Parathyroid adenoma (tissue), 2 donors: ENCODE results near the gene GRM4.

Experiments
- H2AFZ ChIP-seq: fragments of 300-600 bp; sonication (generic); one replicate; pipeline ENCODE4 v1.7.0; 2017; ENCODE audit warnings: antibody characterized with exemption, mild to moderate bottlenecking
- H3K27ac ChIP-seq: fragments of 300-600 bp; sonication (generic); one replicate; pipeline ENCODE4 v1.7.0; 2017
- H3K27me3 ChIP-seq: fragments of 300-600 bp; sonication (generic); one replicate; pipeline ENCODE4 v1.7.0; 2017; ENCODE audit warnings: low read length; ENCODE audit not compliant: control insufficient read depth, insufficient read depth
- H3K36me3 ChIP-seq: fragments of 300-600 bp; sonication (generic); one replicate; pipeline ENCODE4 v1.7.0; 2017; ENCODE audit warnings: low read length; ENCODE audit not compliant: control insufficient read depth, insufficient read depth
- H3K4me1 ChIP-seq: fragments of 300-600 bp; sonication (generic); one replicate; pipeline ENCODE4 v1.7.0; 2017; ENCODE audit warnings: control low read depth
- H3K4me2 ChIP-seq: fragments of 300-600 bp; sonication (generic); one replicate; pipeline ENCODE4 v1.7.0; 2017; ENCODE audit warnings: low read length
- H3K4me3 ChIP-seq: fragments of 300-600 bp; sonication (generic); one replicate; pipeline ENCODE4 v1.7.0; 2017; ENCODE audit warnings: low read depth, low read length
- H3K79me2 ChIP-seq: fragments of 300-600 bp; sonication (generic); one replicate; pipeline ENCODE4 v1.7.0; 2017; ENCODE audit warnings: control low read depth
- H3K9ac ChIP-seq: fragments of 300-600 bp; sonication (generic); one replicate; pipeline ENCODE4 v1.7.0; 2017; ENCODE audit warnings: mild to moderate bottlenecking
- H3K9me3 ChIP-seq: fragments of 300-600 bp; sonication (generic); one replicate; pipeline ENCODE4 v1.7.0; 2017; ENCODE audit warnings: low read length; ENCODE audit not compliant: control insufficient read depth
- TF ChIP-seq, protein P1 (sequence below): fragments of 300-600 bp; sonication (generic); IDR thresholded peaks from one replicate; pipeline ENCODE4 v1.7.0; 2017; ENCODE audit warnings: antibody characterized with exemption, mild to moderate bottlenecking
- donor health status: primary hyperparathyroidism.

The GRM4 gene

GRCh38 chr6:34102099-34102656 is 43.7 kb downstream of the GRM4 start:
- Histone ChIP-seq H3K4me1 (no peaks in the 10 kb centered on the region), H3K36me3 (no peaks in the 10 kb centered on the region), H3K27me3 (no peaks in the 10 kb centered on the region), H3K4me2 (no peak overlapping the region), H3K4me3 (no peak overlapping the region), H2AFZ (no peak overlapping the region), H3K79me2 (no peaks in the 10 kb centered on the region), H3K9me3 (no peaks in the 10 kb centered on the region), H3K27ac (no peak overlapping the region), H3K9ac (no peak overlapping the region)
- TF ChIP-seq, protein P1, sequence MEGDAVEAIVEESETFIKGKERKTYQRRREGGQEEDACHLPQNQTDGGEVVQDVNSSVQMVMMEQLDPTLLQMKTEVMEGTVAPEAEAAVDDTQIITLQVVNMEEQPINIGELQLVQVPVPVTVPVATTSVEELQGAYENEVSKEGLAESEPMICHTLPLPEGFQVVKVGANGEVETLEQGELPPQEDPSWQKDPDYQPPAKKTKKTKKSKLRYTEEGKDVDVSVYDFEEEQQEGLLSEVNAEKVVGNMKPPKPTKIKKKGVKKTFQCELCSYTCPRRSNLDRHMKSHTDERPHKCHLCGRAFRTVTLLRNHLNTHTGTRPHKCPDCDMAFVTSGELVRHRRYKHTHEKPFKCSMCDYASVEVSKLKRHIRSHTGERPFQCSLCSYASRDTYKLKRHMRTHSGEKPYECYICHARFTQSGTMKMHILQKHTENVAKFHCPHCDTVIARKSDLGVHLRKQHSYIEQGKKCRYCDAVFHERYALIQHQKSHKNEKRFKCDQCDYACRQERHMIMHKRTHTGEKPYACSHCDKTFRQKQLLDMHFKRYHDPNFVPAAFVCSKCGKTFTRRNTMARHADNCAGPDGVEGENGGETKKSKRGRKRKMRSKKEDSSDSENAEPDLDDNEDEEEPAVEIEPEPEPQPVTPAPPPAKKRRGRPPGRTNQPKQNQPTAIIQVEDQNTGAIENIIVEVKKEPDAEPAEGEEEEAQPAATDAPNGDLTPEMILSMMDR = no peak

DNA sequence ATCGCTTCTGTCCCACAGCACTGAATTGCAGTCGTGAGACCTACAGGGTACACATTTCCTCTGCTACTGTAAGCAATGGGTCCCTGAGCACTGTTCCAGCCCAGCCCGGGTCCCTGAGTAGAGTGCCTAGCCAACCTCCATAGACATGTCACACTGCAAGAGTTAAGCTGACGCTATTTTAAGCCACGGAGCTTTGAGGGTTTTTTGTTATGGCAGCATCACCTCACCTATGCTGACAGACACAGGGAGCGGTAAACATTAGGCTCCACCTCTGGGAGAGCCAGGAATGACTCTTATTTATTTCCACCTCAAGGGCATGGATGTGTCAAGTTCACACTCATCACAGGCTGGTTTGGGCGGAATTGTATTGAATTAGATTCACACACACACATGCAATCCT is 45.1 kb downstream of the GRM4 start:
- no peak overlapping the region for H2AFZ ChIP-seq
- TF ChIP-seq, protein P1 = no peak
- no peaks in the 10 kb centered on the region for H3K36me3 ChIP-seq
- H3K4me3 ChIP-seq = no peak overlapping the region
- no peak overlapping the region for H3K9ac ChIP-seq
- H3K79me2 ChIP-seq = no peaks in the 10 kb centered on the region
- H3K4me2 ChIP-seq = no peak overlapping the region
- H3K27me3 ChIP-seq = no peaks in the 10 kb centered on the region
- no peak overlapping the region for H3K27ac ChIP-seq
- H3K9me3 ChIP-seq = no peaks in the 10 kb centered on the region
- no peaks in the 10 kb centered on the region for H3K4me1 ChIP-seq

- Histone ChIP-seq H3K27me3 (no peaks in the 10 kb centered on the region), H3K27ac (no peak overlapping the region)
Measured at GRCh38 chr6:34099878-34100277, 46.0 kb downstream of the GRM4 start.

GRCh38 chr6:34098045-34098936 is 47.6 kb downstream of the GRM4 start:
- Histone ChIP-seq H3K9me3 (no peaks in the 10 kb centered on the region), H3K9ac (no peak overlapping the region), H3K27ac (no peak overlapping the region), H3K79me2 (no peaks in the 10 kb centered on the region), H3K4me2 (no peak overlapping the region), H3K36me3 (no peaks in the 10 kb centered on the region), H2AFZ (no peak overlapping the region), H3K4me1 (no peaks in the 10 kb centered on the region), H3K4me3 (no peak overlapping the region), H3K27me3 (no peaks in the 10 kb centered on the region)
- TF ChIP-seq, protein P1 = no peak

More at GRCh38 chr6:34099878-34100277, 46.0 kb downstream of the GRM4 start:
- H3K79me2 ChIP-seq = no peaks in the 10 kb centered on the region
- H3K9ac ChIP-seq = no peak overlapping the region
- H3K4me3 ChIP-seq = no peak overlapping the region
- TF ChIP-seq, protein P1 = no peak
- H3K36me3 ChIP-seq = no peaks in the 10 kb centered on the region
- H3K4me2 ChIP-seq = no peak overlapping the region
- no peaks in the 10 kb centered on the region for H3K9me3 ChIP-seq
- no peaks in the 10 kb centered on the region for H3K4me1 ChIP-seq
- no peak overlapping the region for H2AFZ ChIP-seq
